HG03064 (cell line): Measurements from ENCODE around the gene GPR183.

Experiments
- ATAC-seq: cut with Tn5 transposase; IDR thresholded peaks from one replicate; pipeline ENCODE4 v1.9.1; 2021; ENCODE audit warnings: low read depth; ENCODE audit not compliant: unreplicated experiment

Gene GPR183

DNA sequence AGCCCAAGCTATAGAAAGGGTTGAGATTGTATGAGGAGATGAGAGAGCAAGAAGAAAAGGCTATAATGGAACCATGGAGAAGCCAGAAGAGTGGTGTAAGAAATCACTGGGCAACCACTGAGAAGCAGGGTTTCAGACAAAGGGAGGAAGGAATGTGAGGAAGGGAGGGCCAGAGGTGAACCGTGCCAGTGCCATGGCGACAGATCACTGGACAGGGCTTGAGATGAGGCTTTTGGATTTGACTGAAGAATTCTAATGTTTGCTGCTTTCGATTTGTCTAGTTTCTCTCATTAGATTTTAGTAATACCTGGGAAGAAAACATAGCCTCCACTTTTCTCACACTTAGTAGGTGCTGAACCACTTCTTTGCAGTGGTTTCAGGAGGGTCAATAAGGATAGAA is 6.3 kb upstream of the GPR183 start:
- ATAC-seq = no peak

DNA sequence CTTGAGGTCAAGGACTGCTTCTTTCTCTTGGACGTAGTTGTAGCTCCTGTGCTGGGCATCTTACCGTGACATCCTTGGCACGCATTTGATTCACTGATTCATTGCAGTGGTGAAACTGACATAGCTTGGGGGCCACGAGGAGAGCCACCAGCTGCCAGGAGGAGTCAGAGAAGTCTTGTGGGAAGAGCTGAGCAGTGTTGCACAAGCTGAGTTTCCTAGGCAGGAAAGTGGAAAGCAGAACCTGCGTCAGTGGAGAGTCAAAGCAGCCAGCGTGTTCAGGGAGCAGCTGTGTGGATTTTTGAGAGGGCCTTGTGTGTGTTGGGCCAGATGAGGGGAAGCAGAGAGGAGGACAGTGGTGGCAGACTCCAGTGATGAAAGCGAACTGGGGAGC is 5.3 kb upstream of the GPR183 start:
- ATAC-seq = no peak

GRCh38 chr13:99311748-99312492 is 4.7 kb upstream of the GPR183 start:
- no peak for ATAC-seq

GRCh38 chr13:99311137-99311536 is 3.9 kb upstream of the GPR183 start:
- no peak for ATAC-seq

- ATAC-seq = no peak
These were observed 3.3 kb upstream of the GPR183 start for GRCh38 chr13:99310382-99311031.

DNA sequence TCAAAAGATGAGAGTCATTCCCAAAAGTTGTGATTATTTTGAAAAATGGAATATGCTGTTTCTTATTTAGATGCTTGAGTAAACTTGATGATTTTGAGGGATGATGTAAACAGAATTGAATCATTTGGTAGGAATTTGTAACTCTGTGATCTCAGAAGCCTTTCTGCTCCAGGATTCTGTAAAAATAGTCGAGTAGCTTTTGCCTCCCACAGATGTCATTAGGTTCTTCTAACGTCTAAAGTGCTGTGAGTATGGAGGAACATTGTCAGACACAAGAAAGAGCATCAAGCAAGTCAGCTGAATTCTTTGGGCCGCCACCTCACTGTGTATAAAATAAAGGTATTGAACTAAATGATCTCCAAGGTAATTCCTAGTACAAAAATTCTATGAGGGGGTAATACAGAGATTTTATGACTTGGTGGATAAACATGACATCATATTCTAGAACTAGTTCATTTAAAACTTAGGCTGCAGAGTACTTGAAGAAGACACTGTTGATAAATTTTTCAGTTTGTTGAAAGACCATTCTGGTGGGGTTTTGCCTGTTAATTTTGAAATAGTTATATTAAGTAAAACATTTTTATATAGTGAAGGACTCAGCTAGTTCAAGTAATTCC is 1.4 kb upstream of the GPR183 start:
- no peak for ATAC-seq

GRCh38 chr13:99307648-99308339 is 595 bp upstream of the GPR183 start:
- peak; percentile 40 for ATAC-seq

DNA sequence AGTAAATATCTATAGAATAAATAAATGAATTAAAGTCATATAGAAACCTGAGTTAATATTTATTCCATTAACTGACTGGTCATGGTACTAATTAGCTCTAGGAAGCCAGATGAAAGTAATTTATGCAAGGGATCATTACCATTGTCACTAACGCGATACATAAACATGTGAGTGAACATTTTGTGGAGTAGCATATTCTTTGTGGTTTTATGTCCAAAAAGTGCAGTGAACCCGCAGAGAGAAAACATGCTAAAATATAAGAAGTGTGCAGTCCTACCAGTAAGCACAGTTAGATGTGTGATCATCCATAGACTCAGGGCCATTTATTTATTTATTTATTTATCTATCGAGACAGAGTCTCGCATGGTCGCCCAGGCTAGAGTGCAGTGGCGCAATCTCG is 1.6 kb downstream of the GPR183 start:
- ATAC-seq = no peak

DNA sequence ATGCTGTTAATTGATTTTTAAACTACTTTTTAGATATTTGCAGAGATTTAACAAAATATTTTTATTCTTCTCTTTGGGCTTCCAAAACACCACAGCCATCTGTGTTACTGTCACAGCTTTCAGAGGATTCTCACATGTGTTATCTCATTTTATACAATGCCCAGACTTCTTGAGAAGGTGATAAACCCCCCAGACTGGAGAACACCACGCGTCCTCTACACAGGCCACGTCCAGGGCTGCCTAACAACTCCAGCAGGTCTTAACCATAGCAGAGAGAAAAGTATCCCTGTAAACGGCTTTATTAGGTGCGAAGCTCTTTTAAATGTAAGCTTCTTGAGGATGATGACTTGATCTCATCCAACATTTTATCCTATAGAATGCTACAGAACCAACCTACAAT is 2.0 kb downstream of the GPR183 start:
- ATAC-seq = no peak

DNA sequence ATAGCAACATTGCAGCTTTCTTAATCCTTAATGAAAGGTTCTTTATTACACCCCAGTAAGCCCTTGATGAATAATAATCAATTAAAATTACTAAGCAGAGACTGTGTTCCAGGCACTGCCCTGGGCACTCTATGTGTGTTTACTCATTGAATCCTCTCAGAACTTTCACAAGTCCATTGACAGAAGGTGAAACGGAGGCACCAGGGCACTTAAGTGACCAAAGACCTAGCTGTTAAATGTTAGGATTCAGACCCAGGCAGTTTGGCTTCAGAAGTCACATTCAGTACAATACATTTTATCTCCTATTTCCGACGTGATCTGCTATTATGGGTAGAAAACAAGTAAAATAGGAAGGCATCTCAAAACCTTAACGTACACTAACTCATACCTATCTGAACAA is 2.7 kb downstream of the GPR183 start:
- no peak for ATAC-seq

DNA sequence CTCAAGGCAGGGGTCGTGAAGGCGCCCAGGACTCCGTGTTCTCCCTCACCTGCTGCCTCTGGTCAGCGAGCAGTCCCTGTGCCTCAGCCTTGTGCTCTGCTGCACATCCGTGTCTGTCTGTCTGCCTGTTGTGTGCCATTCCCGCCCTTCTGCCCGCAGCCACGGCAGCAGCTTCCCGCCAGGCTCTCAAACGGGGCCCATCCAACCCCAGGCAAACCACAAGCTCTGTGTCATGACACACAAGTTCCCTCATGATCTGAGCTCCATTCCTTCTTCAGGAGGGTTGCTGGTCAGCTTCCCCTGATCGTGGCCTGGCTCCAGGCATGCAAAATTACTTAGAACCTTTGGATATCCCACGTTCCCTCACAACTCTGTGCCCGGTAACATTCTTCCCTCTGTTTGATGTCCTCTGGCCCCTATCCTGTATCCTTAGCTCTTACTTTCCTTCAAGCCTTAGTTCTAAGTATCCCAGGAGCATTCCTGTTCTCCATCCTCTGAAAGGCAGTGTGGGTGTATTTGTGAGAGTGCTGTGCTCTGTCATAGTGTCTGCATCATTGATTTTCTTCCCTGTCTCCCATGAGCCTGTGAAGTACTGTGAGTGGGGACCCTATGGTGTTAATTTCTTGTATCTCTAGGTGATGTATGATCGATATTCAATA is 3.2 kb downstream of the GPR183 start:
- ATAC-seq = no peak

- no peak for ATAC-seq
These were observed 4.3 kb downstream of the GPR183 start for GRCh38 chr13:99302637-99303505.

DNA sequence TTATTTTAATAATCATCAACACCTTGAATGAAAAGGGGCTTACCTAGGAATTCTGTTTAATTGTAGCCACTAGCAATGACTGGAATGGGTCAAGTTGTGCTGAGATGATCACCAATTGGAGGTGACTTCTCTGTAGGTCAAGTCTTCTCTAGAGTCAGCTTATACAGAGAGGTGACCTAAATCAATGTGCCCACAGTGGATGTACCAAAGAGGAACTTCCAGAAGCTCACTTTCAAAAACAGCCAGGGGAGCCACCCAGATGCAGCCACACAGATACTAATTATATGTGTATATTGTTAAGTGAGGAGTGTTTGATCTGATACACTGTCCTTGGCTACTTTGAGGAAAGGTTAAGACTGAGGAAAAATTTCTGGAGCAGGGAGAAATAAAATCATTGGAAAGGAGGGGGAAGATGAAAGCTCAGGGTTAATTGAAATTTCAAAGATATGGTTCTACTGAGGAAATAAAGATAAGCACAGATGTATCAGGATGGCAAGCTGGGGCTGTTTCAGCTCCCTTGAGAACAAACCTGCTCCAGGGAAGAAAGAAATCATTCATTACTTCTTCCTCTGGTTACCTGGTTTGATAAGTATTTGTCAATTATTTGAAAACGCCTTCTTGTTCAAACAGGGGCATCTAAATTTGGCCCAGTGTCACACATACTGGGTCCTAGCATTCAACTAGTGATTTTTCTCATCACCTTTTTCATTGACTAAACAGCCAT is 5.1 kb downstream of the GPR183 start:
- ATAC-seq = no peak

- ATAC-seq = no peak
These were observed 6.0 kb downstream of the GPR183 start for GRCh38 chr13:99301056-99301838.

- no peak for ATAC-seq
These were observed 7.3 kb downstream of the GPR183 start for GRCh38 chr13:99299920-99300341.

DNA sequence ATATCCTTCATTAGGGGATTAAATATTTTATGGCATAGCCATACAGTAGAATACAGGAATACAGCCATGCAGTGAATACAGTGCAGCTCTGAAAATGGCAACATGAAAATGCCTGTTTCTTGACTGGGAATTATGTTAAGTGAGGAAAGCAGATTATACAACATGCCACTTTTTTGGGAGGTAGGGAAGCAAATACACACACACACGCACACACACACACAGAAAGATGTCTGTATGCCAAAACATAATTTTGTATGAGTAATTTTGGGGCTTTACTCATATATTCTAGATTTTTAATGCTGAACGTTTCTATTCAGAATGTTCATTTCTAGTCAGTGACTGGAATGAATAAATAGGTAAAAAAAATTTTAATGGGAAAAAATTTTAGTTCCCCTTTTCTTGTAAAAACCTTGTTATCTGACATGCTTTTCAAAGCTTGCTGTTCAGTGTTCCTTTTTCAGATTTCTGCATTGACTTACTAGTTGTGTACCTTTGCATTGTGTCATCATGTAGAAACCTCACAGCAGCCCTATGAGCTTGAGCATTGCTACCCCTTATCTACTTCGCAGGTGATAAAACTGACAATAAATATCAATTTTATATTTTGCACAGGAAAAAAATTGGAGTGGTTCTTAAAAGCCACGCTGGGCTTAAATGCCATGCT is 7.8 kb downstream of the GPR183 start:
- ATAC-seq = no peak

DNA sequence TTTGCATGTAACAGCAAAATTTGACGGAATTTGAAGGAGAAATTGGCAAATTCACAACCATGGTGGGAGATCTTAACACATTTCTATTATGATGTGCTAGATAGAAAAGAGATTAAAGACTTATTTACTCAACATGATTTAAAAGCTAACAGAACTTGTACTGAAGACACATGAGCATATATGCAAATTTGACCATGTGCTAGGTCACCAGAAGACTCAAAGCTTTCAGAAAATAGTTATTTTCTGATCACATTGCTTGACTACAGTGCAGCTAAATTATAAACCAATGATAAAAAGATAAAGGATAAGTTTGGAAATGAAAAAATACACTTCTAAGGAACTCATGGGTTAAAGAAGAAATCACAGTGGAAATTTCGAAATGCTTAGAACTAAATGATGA is 9.1 kb downstream of the GPR183 start:
- no peak for ATAC-seq

DNA sequence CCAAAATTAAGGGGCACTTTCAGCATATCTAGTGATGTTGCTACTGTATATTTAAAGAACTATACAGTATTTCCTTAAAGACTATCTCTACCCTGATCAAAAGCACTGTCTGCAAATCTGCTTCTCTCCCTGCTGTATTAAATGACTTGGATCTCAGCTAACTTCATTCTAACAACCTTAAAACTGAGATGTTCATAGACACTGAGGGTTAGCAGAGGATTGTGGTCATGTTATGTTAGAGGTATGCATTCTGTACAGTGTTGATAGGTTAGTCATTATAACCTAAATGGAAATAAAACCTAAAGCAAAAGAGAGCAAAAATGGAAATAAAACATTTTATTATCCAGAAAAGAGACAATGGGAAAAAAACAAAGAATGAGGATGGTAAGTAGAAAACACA is 9.9 kb downstream of the GPR183 start:
- no peak for ATAC-seq
